GM12878 (cell line): ENCODE data around the gene RNF167. TPM values are rescaled to one million over a fixed set of nuclear protein-coding genes. Genes with fewer than 3 reads are reported as not detected.
A peak's percentile ranks its signal among the peaks of the same experiment; 100 is the strongest.

ENCODE experiments used
- ATAC-seq: fragments of 200-7000 bp; cut with Tn5 transposase; 3 replicates; pipeline ENCODE4 v1.9.1; 2020; ENCODE audit warnings: mild to moderate bottlenecking, moderate library complexity
- BruUV-seq: library from RNA; stranded (reverse); fragments of 400-500 nt; replicated peaks from 2 replicates; lab custom pipeline; 2021; lab: Mats Ljungman, UMichigan
- CTCF ChIA-PET: fragments of 300-600 bp; sonication (Branson Sonifier 250); formaldehyde crosslinking; extraction: SDS; loops from one replicate; lab custom pipeline; 2021; ENCODE audit warnings: inconsistent platforms; lab: Yijun Ruan, JAX
- POLR2A ChIA-PET: fragments of 350-600 bp; formaldehyde crosslinking; extraction: SDS; loops from one replicate; lab custom pipeline; 2021; ENCODE audit warnings: inconsistent platforms; lab: Charles Lee
- RAD21 ChIA-PET: fragments of 300-600 bp; sonication (Branson Sonifier 250); formaldehyde crosslinking; loops from one replicate; lab custom pipeline; 2023; ENCODE audit warnings: antibody characterized with exemption; ENCODE audit not compliant: unreplicated experiment; lab: Charles Lee
- SMC1A ChIA-PET: fragments of 300-600 bp; sonication (Branson Sonifier 250); formaldehyde crosslinking; loops from one replicate; lab custom pipeline; 2023; ENCODE audit not compliant: unreplicated experiment, uncharacterized antibody; lab: Charles Lee
- DNase-seq: peaks from one replicate; pipeline ENCODE4 v3.0.0-alpha.2; 2011; ENCODE audit warnings: low read depth, low spot score
- FAIRE-seq: peaks from 3 replicates; lab custom pipeline; 2011; peaks lifted over from hg19 to GRCh38; lab: Jason Lieb, UNC
- H2AFZ ChIP-seq: 2 replicates; pipeline ENCODE4 v1.6.0; 2011; ENCODE audit warnings: low read depth, low read length, control low read depth; ENCODE audit not compliant: control insufficient read depth
- H3K27ac ChIP-seq: 2 replicates; pipeline ENCODE4 v1.5.1; 2011; ENCODE audit warnings: control low read depth; ENCODE audit not compliant: control insufficient read depth, insufficient read depth
- H3K27me3 ChIP-seq, 2 experiments: replicated peaks in 1 of 2; 2 replicates each; pipeline versions ENCODE4 v1.6.0 to v1.6.1; 2011; ENCODE audit warnings: low read length in 1 of 2; ENCODE audit not compliant: control insufficient read depth in 2 of 2, insufficient read depth in 2 of 2
- H3K36me3 ChIP-seq, 2 experiments: 2 replicates each; pipeline ENCODE4 v1.5.1; 2011; ENCODE audit warnings: low read length in 1 of 2; ENCODE audit not compliant: control insufficient read depth in 2 of 2, insufficient read depth in 2 of 2
- H3K4me1 ChIP-seq: 2 replicates; pipeline ENCODE4 v1.6.1; 2011; ENCODE audit warnings: mild to moderate bottlenecking, low read length, moderate library complexity, mixed read lengths; ENCODE audit not compliant: control insufficient read depth, insufficient read depth
- H3K4me2 ChIP-seq: 2 replicates; pipeline ENCODE4 v1.6.0; 2011; ENCODE audit warnings: control low read depth; ENCODE audit not compliant: control insufficient read depth, insufficient read depth
- H3K4me3 ChIP-seq: fragments of 200-600 bp; sonication (generic); 2 replicates; pipeline ENCODE4 v1.5.1; 2016
- H3K79me2 ChIP-seq: 2 replicates; pipeline ENCODE4 v1.6.0; 2011; ENCODE audit warnings: low read length; ENCODE audit not compliant: control insufficient read depth, insufficient read depth
- H3K9ac ChIP-seq: 2 replicates; pipeline ENCODE4 v1.8.0; 2011; ENCODE audit warnings: low read length, control low read depth, mixed read lengths; ENCODE audit not compliant: control insufficient read depth, insufficient read depth
- H3K9me3 ChIP-seq: replicated peaks from 3 replicates; pipeline ENCODE4 v1.5.1; 2011; ENCODE audit warnings: mild to moderate bottlenecking, low read length; ENCODE audit not compliant: control insufficient read depth, insufficient read depth
- H4K20me1 ChIP-seq: 2 replicates; pipeline ENCODE4 v1.6.0; 2011; ENCODE audit not compliant: control insufficient read depth, insufficient read depth
- EED ChIP-seq: sonication (generic); IDR thresholded peaks from 2 replicates; pipeline ENCODE4 v1.6.1; 2016; ENCODE audit warnings: antibody characterized with exemption, low read depth
- ESRRA ChIP-seq: IDR thresholded peaks from 2 replicates; pipeline ENCODE4 v1.6.1; 2012; ENCODE audit warnings: mild to moderate bottlenecking, low read length, improper control_type of control experiment
- PAX5 ChIP-seq: IDR thresholded peaks from 2 replicates; pipeline ENCODE4 v1.6.1; 2011; ENCODE audit warnings: low read depth, low read length, borderline replicate concordance
- POU2F2 ChIP-seq: IDR thresholded peaks from 3 replicates; pipeline ENCODE4 v1.6.1; 2011; ENCODE audit warnings: low read depth, mild to moderate bottlenecking, low read length, borderline replicate concordance
- RAD21 ChIP-seq: IDR thresholded peaks from 2 replicates; pipeline ENCODE4 v1.6.1; 2011; ENCODE audit warnings: mild to moderate bottlenecking, low read depth, low read length, moderate library complexity; ENCODE audit not compliant: insufficient read depth
- RB1 ChIP-seq: fragments of 450-650 bp; formaldehyde crosslinking; IDR thresholded peaks from 2 replicates; pipeline ENCODE4 v1.6.1; 2017; ENCODE audit warnings: mild to moderate bottlenecking, borderline replicate concordance
- SMC3 ChIP-seq: IDR thresholded peaks from 2 replicates; pipeline ENCODE4 v1.6.1; 2011; ENCODE audit warnings: low read length, improper control_type of control experiment, borderline replicate concordance
- SUPT20H ChIP-seq: IDR thresholded peaks from 2 replicates; pipeline ENCODE4 v1.6.1; 2011; ENCODE audit warnings: low read depth, mild to moderate bottlenecking, low read length, moderate library complexity, borderline replicate concordance; ENCODE audit not compliant: control insufficient read depth
- TCF12 ChIP-seq: IDR thresholded peaks from 2 replicates; pipeline ENCODE4 v1.6.1; 2011; ENCODE audit warnings: low read depth, mild to moderate bottlenecking, low read length
- WGBS: methylation state at CpG from one replicate; pipeline ENCODE4 v1.1.6; 2016; ENCODE audit warnings: low lambda C conversion rate; ENCODE audit not compliant: insufficient replicate concordance, insufficient coverage; ENCODE audit errors: missing lambda C conversion rate; 5-methylcytosine and 5-hydroxymethylcytosine counted together
- in situ Hi-C: fragments of 300-500 bp; cut with MboI; formaldehyde crosslinking; loops from 9 replicates; pipeline ENCODE4 v1.14.3; 2018; ENCODE audit warnings: mixed read lengths
- intact Hi-C: fragments of 100-400 bp; cut with micrococcal nuclease; formaldehyde crosslinking; loops from one replicate; pipeline ENCODE4 v1.14.2; 2022; ENCODE audit not compliant: unreplicated experiment
- polyA plus RNA-seq, 11 experiments: library from polyadenylated mRNA; depleted of rRNA in 4 of 11; unstranded in 6 of 11; stranded (reverse) in 5 of 11; fragments of >200 nt; fragmentation: Nextera tagmentation in 4 of 11; fragmentation: Illumina TruSeq in 1 of 11; extraction: Ambion mirVana in 4 of 11; extraction: Trizol in 1 of 11; gene quantifications; 1 replicate in 1 of 11; 2 replicates in 10 of 11; pipeline versions ENCODE4 v1.2.1 to v1.2.3, GENCODE V29; 2011 to 2016; ENCODE audit warnings: inconsistent platforms in 2 of 11, missing spikeins in 2 of 11, low read depth in 1 of 11
- total RNA-seq, 4 experiments: library from RNA; depleted of rRNA in 3 of 4; stranded (reverse); fragments of >200 nt in 3 of 4; fragmentation: Illumina TruSeq in 1 of 4; extraction: Trizol in 1 of 4; gene quantifications; 2 replicates each; pipeline versions ENCODE4 v1.2.1 to v1.2.3, GENCODE V29; 2013 to 2021
- TF ChIP-seq, protein P1 (sequence below), 3 experiments: IDR thresholded peaks in 2 of 3; conservative IDR thresholded peaks in 1 of 3; 2 replicates each; pipeline ENCODE4 v1.5.1; 2011; ENCODE audit warnings: low read depth in 3 of 3, low read length in 3 of 3, mild to moderate bottlenecking in 3 of 3, control low read depth in 2 of 3, moderate library complexity in 2 of 3, inconsistent platforms in 1 of 3, mixed read lengths in 1 of 3; ENCODE audit not compliant: control insufficient read depth in 2 of 3, insufficient read depth in 1 of 3; ENCODE audit errors: extremely low read depth in 1 of 3
- TF ChIP-seq, protein P2 (sequence below): fragments of 450-650 bp; IDR thresholded peaks from 2 replicates; pipeline ENCODE4 v1.6.1; 2016; ENCODE audit warnings: mild to moderate bottlenecking
- TF ChIP-seq, protein P3 (sequence below): fragments of 450-650 bp; conservative IDR thresholded peaks from 2 replicates; pipeline ENCODE4 v1.6.1; 2017; ENCODE audit warnings: mild to moderate bottlenecking, moderate library complexity
- TF ChIP-seq, protein P4 (sequence below): fragments of 450-650 bp; IDR thresholded peaks from 2 replicates; pipeline ENCODE4 v1.6.1; 2018; ENCODE audit warnings: borderline replicate concordance, mild to moderate bottlenecking; ENCODE audit not compliant: partially characterized antibody

The RNF167 gene
- total and polyA plus RNA-seq, 10 of the 15 experiments (the other 5 are each of a cell fraction or from before 2014, with no cell fraction given) = 33.6 to 147 (median 57.6) TPM

DNA sequence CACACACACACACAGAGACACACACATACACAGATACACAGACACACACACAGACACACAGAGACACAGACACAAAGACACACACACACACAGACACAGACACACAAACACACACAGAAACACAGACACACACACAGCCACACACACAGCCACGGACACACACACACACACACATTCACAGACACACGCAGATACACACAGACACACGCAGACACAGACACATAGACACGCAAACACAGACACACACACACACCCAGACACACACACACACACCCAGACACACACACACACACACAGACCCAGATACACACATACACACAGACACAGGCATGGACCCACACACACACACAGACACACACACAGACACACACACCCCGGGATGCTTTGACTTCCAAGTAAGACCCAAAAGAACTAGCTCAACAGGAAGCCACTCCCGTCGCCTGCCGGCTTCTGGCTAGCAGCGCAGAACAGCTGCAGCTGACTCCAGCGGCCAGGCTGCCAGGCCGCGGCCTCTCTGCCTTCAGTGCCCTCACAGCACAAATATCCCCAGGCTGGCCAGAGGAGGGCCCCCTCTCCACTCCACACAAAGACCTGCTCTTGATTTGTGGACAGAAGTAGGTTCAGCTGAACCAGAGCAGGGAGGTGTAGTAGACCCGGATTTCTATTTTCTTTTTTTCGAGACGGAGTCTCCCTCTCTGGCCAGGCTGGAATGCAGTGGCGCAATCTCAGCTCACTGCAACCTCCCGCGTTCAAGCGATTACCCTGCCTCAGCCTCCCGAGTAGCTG lies 31.2 kb upstream of the RNF167 start:
- POLR2A ChIA-PET = interaction anchor here (0.6 to 1.7 kb wide), 5 partner anchors 9 to 150 kb away, joined by 3 to 6 read pairs (median 3); partner anchors contain the start of genes CAMTA2, RNF167, SLC25A11 and SPAG7
- CTCF ChIA-PET = interaction anchor here (0.7 to 3.0 kb wide), 29 partner anchors 8 to 530 kb away, joined by 3 to 35 read pairs (median 4); partner anchors contain the start of genes ARRB2, C1QBP, CAMTA2 and ENO3
- peak overlapping the region; percentile 68 for H2AFZ ChIP-seq
- TF ChIP-seq, protein P1, sequence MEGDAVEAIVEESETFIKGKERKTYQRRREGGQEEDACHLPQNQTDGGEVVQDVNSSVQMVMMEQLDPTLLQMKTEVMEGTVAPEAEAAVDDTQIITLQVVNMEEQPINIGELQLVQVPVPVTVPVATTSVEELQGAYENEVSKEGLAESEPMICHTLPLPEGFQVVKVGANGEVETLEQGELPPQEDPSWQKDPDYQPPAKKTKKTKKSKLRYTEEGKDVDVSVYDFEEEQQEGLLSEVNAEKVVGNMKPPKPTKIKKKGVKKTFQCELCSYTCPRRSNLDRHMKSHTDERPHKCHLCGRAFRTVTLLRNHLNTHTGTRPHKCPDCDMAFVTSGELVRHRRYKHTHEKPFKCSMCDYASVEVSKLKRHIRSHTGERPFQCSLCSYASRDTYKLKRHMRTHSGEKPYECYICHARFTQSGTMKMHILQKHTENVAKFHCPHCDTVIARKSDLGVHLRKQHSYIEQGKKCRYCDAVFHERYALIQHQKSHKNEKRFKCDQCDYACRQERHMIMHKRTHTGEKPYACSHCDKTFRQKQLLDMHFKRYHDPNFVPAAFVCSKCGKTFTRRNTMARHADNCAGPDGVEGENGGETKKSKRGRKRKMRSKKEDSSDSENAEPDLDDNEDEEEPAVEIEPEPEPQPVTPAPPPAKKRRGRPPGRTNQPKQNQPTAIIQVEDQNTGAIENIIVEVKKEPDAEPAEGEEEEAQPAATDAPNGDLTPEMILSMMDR (IDR thresholded peaks at IDR 0.05 in 2 of 3, conservative IDR thresholded peaks at IDR 0.05 in 1 of 3; ENCODE audit: control insufficient read depth in 2 of 3, extremely low read depth in 1 of 3, insufficient read depth in 1 of 3, low read depth in 3 of 3, low read length in 3 of 3) = peak; percentile 79 to 84 (median 84)
- TF ChIP-seq, protein P2, sequence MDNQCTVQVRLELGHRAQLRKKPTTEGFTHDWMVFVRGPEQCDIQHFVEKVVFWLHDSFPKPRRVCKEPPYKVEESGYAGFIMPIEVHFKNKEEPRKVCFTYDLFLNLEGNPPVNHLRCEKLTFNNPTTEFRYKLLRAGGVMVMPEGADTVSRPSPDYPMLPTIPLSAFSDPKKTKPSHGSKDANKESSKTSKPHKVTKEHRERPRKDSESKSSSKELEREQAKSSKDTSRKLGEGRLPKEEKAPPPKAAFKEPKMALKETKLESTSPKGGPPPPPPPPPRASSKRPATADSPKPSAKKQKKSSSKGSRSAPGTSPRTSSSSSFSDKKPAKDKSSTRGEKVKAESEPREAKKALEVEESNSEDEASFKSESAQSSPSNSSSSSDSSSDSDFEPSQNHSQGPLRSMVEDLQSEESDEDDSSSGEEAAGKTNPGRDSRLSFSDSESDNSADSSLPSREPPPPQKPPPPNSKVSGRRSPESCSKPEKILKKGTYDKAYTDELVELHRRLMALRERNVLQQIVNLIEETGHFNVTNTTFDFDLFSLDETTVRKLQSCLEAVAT = 0 out of 2 replicates have a peak, but pooled peaks have one; percentile 33
- TF ChIP-seq SMC3 (peak; percentile 89), SUPT20H (no peak), TCF12 (peak; percentile 71; the same call in 1 of the 2 replicates), PAX5 (peak; percentile 67; the same call in 1 of the 2 replicates), RB1 (no peak), RAD21 (peak; percentile 90), EED (0 out of 2 replicates have a peak, but pooled peaks have one; percentile 15), POU2F2 (no peak), ESRRA (no peak)
- TF ChIP-seq, protein P3, sequence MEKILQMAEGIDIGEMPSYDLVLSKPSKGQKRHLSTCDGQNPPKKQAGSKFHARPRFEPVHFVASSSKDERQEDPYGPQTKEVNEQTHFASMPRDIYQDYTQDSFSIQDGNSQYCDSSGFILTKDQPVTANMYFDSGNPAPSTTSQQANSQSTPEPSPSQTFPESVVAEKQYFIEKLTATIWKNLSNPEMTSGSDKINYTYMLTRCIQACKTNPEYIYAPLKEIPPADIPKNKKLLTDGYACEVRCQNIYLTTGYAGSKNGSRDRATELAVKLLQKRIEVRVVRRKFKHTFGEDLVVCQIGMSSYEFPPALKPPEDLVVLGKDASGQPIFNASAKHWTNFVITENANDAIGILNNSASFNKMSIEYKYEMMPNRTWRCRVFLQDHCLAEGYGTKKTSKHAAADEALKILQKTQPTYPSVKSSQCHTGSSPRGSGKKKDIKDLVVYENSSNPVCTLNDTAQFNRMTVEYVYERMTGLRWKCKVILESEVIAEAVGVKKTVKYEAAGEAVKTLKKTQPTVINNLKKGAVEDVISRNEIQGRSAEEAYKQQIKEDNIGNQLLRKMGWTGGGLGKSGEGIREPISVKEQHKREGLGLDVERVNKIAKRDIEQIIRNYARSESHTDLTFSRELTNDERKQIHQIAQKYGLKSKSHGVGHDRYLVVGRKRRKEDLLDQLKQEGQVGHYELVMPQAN = no peak
- TF ChIP-seq, protein P4, sequence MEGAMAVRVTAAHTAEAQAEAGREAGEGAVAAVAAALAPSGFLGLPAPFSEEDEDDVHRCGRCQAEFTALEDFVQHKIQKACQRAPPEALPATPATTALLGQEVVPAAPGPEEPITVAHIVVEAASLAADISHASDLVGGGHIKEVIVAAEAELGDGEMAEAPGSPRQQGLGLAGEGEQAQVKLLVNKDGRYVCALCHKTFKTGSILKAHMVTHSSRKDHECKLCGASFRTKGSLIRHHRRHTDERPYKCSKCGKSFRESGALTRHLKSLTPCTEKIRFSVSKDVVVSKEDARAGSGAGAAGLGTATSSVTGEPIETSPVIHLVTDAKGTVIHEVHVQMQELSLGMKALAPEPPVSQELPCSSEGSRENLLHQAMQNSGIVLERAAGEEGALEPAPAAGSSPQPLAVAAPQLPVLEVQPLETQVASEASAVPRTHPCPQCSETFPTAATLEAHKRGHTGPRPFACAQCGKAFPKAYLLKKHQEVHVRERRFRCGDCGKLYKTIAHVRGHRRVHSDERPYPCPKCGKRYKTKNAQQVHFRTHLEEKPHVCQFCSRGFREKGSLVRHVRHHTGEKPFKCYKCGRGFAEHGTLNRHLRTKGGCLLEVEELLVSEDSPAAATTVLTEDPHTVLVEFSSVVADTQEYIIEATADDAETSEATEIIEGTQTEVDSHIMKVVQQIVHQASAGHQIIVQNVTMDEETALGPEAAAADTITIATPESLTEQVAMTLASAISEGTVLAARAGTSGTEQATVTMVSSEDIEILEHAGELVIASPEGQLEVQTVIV = peak; percentile 30

More for the DNA sequence above, 31.2 kb upstream of the RNF167 start:
- Histone ChIP-seq H3K4me2 (no peak overlapping the region), H3K4me3 (no peak overlapping the region), H3K9me3 (no peaks in the 10 kb centered on the region), H3K27ac (no peak overlapping the region), H3K27me3 (no peaks in the 10 kb centered on the region; a peak in 1 of 4 replicates), H3K79me2 (no peaks in the 10 kb centered on the region), H4K20me1 (no peaks in the 10 kb centered on the region), H3K4me1 (peaks cover 4% of the 10 kb centered on the region), H3K36me3 (no peaks in the 10 kb centered on the region), H3K9ac (no peak overlapping the region)
- peak; percentile 100 for ATAC-seq
- 37% methylated on average over 20 of the region's 20 CpGs for WGBS
- SMC1A ChIA-PET = interaction anchor here (0.7 to 3.2 kb wide), 15 partner anchors 9 to 176 kb away, joined by 3 to 20 read pairs (median 4); partner anchors contain the start of genes C17orf107, PFN1, RNF167 and SLC25A11
- peak; percentile 65 for FAIRE-seq
- DNase-seq = peak; percentile 31
- BruUV-seq = no TSS peak
- RAD21 ChIA-PET = interaction anchor here (0.6 to 2.2 kb wide), 13 partner anchors 11 to 163 kb away, joined by 3 to 28 read pairs (median 4); partner anchors contain the start of genes CAMTA2, PFN1, RNF167 and SLC25A11
- in situ Hi-C loops = no loop called here
- intact Hi-C loops = loop anchor here (1.0 kb wide), 2 partner anchors 58 to 153 kb away; partner anchors contain the start of gene SPAG7
